ACC112 (cell line): ENCODE results near the gene SIX1.

Experiments
- H2AFZ ChIP-seq: fragments of 200-600 bp; sonication (generic); one replicate; pipeline ENCODE4 v1.6.0; 2017; ENCODE audit warnings: antibody characterized with exemption, low read length; ENCODE audit not compliant: unreplicated experiment
- H3K27ac ChIP-seq: fragments of 200-600 bp; sonication (generic); 2 replicates; pipeline ENCODE4 v1.5.1; 2014; ENCODE audit warnings: low read depth, mild to moderate bottlenecking, antibody characterized with exemption, low read length, moderate library complexity
- H3K27me3 ChIP-seq: fragments of 200-600 bp; sonication (generic); 2 replicates; pipeline ENCODE4 v1.6.1; 2014; ENCODE audit warnings: mild to moderate bottlenecking, antibody characterized with exemption, low read length, moderate library complexity, mixed read lengths; ENCODE audit not compliant: insufficient read depth
- H3K36me3 ChIP-seq: fragments of 200-600 bp; sonication (generic); 2 replicates; pipeline ENCODE4 v1.6.1; 2016; ENCODE audit warnings: mild to moderate bottlenecking, antibody characterized with exemption, low read length, moderate library complexity, mixed read lengths; ENCODE audit not compliant: insufficient read depth
- H3K4me1 ChIP-seq: fragments of 200-600 bp; sonication (generic); one replicate; pipeline ENCODE4 v1.6.1; 2016; ENCODE audit warnings: low read length, mixed read lengths; ENCODE audit not compliant: insufficient read depth, unreplicated experiment, control insufficient read depth
- H3K4me3 ChIP-seq: fragments of 200-600 bp; sonication (generic); 2 replicates; pipeline ENCODE4 v1.5.1; 2014; ENCODE audit warnings: mild to moderate bottlenecking, low read depth, low read length
- H3K79me2 ChIP-seq: fragments of 200-600 bp; sonication (generic); one replicate; pipeline ENCODE4 v1.6.0; 2016; ENCODE audit warnings: low read length; ENCODE audit not compliant: control insufficient read depth, unreplicated experiment, insufficient read depth

The SIX1 gene

GRCh38 chr14:60647837-60648248 lies 1.4 kb downstream of the SIX1 start:
- Histone ChIP-seq H3K27me3 (no peaks in the 10 kb centered on the region), H3K4me3 (peak overlapping the region; percentile 80), H3K36me3 (peaks cover 4% of the 10 kb centered on the region; the same call in 1 of the 2 replicates), H2AFZ (peak overlapping the region; percentile 39), H3K27ac (peak overlapping the region; percentile 66), H3K79me2 (peaks cover 64% of the 10 kb centered on the region), H3K4me1 (peaks cover 15% of the 10 kb centered on the region)

DNA sequence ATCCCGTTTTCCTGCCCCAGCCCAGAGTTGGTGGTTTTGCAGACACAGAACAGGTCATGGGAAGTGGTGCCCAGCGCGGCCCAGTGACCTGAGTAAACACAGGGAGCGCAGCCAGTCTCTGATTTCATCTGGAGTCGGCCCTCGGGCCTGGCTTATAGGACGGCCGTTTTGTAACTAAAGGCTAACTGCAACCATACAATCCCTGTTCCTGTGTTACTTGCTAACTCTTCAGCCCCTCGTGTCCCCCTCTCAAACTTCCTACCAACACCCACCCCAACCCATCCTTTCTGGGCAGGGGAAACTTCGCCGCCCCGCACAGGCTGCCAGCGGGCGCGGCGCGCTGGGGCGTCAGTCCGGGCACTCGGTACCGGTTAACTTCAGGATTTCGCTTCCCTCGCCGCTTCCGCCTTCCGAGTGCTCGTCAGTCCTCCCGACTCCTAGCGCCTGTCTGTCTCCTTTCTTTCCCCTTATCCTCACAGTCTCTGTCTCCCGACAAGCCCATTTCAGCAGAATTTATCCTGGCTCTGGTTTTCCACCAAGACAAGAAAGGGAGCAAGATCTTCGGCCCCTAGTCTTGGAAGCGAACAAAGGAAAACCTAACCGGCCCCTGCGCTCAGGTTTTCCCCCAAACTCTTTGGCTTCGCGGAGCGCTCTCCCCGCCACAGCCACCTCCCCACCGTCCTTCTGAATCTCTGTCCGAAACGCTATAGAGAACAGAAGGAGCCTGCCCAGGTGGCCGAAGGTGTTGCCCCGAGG lies 2.0 kb downstream of the SIX1 start:
- peaks cover 10% of the 10 kb centered on the region; the same call in 1 of the 2 replicates for H3K36me3 ChIP-seq
- no peaks in the 10 kb centered on the region for H3K27me3 ChIP-seq
- peaks cover 65% of the 10 kb centered on the region for H3K79me2 ChIP-seq
- H3K4me3 ChIP-seq, result peak overlapping the region; percentile 80
- peak overlapping the region; percentile 39 for H2AFZ ChIP-seq
- peak overlapping the region; percentile 66 for H3K27ac ChIP-seq
- peaks cover 15% of the 10 kb centered on the region for H3K4me1 ChIP-seq

DNA sequence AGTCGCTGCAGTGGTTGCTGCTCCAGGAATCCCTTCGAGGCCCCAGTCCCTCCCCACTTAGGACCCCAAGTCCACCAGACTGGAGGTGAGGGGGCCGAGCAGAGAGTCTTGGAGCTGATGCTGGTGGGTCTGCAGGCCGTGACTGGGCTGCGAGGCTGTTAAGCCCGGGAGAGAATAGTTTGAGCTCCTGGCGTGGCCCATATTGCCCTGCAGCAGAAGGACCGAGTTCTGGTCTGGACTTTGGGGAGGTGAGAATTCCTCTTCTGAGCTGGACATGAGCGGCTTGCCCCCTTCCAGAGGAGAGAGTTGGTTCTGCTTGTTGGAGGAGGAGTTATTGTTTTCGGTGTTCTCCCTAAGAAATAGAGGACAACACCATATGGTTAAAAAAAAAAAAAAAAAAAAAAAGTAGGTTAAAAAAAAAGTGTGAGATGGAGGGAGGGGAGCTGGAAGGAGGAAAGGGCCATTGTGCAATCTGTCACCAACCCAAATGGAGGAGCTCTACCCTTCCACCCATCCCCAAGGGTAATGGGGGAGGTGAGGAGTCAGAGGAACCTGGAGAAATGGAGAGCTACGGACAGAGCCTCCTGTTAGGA lies 3.0 kb downstream of the SIX1 start:
- Histone ChIP-seq H3K79me2 (peaks cover 65% of the 10 kb centered on the region), H3K36me3 (peaks cover 12% of the 10 kb centered on the region; the same call in 1 of the 2 replicates), H3K4me1 (peaks cover 15% of the 10 kb centered on the region), H3K27me3 (no peaks in the 10 kb centered on the region), H3K27ac (peak overlapping the region; percentile 66), H3K4me3 (peak overlapping the region; percentile 80), H2AFZ (no peak overlapping the region)

GRCh38 chr14:60645126-60645741 lies 4.0 kb downstream of the SIX1 start:
- H2AFZ ChIP-seq, result no peak overlapping the region
- H3K27me3 ChIP-seq, result no peaks in the 10 kb centered on the region
- H3K4me1 ChIP-seq, result peaks cover 15% of the 10 kb centered on the region
- H3K27ac ChIP-seq, result peak overlapping the region; percentile 66
- H3K79me2 ChIP-seq, result peaks cover 69% of the 10 kb centered on the region
- H3K36me3 ChIP-seq, result peaks cover 17% of the 10 kb centered on the region; the same call in 1 of the 2 replicates
- H3K4me3 ChIP-seq, result peak overlapping the region; percentile 80

DNA sequence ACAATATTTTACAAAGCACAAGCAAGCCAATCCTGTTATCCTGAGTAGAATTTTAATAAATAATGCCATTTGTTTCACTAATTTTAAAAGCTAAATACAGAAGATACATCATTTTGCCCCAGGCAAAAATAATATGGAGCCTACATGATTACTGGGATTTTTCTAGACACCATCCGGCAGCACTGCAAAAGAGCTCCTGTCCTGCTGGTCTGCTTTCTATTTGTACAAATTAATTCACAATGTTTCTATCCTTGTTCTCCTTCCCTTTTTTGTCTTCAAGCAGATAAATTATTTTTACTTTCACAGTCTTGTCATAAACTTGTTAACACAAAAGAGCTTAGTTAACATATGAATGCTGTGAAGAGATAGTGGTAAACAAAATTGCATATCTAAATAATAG lies 4.6 kb downstream of the SIX1 start:
- Histone ChIP-seq H3K27ac (0 out of 2 replicates have a peak overlapping the region, but pooled peaks have one; percentile 0), H3K79me2 (peaks cover 69% of the 10 kb centered on the region), H3K36me3 (peaks cover 17% of the 10 kb centered on the region; the same call in 1 of the 2 replicates), H3K4me3 (peak overlapping the region; percentile 80), H3K27me3 (no peaks in the 10 kb centered on the region), H3K4me1 (peaks cover 19% of the 10 kb centered on the region), H2AFZ (no peak overlapping the region)

DNA sequence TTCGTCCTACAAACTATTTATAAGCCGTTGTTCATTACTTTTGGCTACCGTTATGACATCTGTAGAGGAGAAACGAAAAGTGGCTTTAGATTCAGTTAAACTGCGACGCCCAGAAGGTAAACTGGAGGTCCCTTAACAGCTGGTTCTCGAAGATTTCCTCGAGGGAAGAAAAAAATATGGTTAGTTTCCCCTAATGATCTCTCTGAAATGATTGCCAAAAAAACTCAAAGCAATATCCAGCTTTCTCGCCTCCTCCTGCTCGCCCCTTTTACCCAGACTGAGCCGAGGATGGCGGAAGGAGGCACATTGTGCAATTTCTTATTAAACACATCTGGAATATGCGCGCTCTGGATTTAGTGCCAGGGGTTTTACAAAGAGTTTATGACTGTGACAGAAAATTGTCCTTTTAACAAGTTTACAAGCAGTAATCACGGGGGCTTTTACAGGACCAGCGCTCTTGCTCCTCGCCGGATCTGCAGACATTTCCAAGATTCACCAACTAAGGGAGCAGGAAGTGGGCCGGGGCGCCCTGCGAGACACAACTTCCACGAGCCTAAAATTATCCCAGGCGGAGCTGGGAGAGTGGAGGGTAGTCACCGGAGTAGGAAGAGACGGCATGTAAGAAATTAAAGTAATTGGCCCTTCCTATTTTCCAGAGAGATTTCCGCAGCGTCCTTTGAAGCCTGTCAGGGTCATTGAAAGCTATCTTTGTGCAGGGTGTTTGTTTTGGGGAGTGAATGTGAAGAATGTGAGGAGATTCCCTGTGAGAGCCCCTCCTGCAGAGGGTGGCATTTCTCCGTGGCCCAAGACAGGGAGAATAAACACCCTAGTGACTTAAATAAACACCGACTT lies 5.6 kb downstream of the SIX1 start:
- Histone ChIP-seq H3K79me2 (peaks cover 63% of the 10 kb centered on the region), H2AFZ (peak overlapping the region; percentile 87), H3K27me3 (no peaks in the 10 kb centered on the region), H3K27ac (peak overlapping the region; percentile 0), H3K4me3 (peak overlapping the region; percentile 80), H3K4me1 (peaks cover 26% of the 10 kb centered on the region), H3K36me3 (peaks cover 17% of the 10 kb centered on the region; the same call in 1 of the 2 replicates)

GRCh38 chr14:60643141-60643462 lies 6.2 kb downstream of the SIX1 start:
- Histone ChIP-seq H3K27me3 (no peaks in the 10 kb centered on the region), H3K4me3 (peak overlapping the region; percentile 80), H3K4me1 (peaks cover 31% of the 10 kb centered on the region), H2AFZ (peak overlapping the region; percentile 87), H3K27ac (no peak overlapping the region), H3K36me3 (peaks cover 17% of the 10 kb centered on the region; the same call in 1 of the 2 replicates), H3K79me2 (peaks cover 61% of the 10 kb centered on the region)

DNA sequence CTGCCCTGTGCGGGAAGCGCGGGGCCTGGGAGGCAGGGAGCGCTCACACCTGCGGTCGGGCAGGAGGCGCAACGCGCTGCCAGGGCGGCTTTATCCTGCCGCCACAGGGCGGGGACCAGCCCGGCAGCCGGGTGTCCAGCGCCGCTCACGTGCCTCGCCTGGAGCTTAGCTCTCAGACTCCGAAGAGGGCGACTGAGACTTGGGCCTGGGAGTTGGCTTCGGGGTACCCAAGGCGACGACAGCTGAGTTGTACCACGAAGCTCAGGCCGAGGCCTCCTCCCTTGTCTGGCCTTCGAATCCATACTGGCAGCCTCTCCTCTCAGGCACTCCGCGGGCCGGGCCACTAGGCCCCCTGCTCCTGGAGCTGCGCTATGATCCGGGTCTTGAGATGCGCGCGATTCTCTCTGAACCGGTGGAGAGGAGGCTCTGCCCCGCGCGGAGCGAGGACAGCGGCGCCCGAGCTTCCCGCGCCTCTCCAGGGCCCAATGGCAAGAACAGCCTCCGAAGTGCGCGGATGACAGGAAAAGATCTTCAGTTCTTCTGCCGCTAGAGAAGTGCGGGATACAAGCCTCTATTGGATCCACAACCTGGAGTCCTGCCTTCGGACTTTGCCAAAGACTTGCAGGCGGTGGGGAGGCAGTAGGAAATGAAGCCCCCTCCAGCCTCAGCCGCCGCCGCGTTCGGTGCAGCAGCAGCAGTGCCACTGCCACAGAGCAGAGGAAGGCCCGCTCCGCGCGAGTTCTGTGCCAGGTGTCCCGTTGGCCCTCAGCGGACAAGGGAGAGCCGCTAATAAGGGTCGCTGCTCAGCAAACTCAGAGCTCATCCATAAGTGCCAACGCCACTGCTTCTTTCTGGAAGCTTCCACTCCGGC lies 6.8 kb downstream of the SIX1 start:
- peaks cover 36% of the 10 kb centered on the region for H3K4me1 ChIP-seq
- H3K27me3 ChIP-seq, result no peaks in the 10 kb centered on the region
- no peak overlapping the region for H3K27ac ChIP-seq
- H3K79me2 ChIP-seq, result peaks cover 55% of the 10 kb centered on the region
- no peak overlapping the region for H2AFZ ChIP-seq
- peaks cover 17% of the 10 kb centered on the region; the same call in 1 of the 2 replicates for H3K36me3 ChIP-seq
- 0 out of 2 replicates have a peak overlapping the region, but pooled peaks have one; percentile 80 for H3K4me3 ChIP-seq

- H3K36me3 ChIP-seq, result peaks cover 17% of the 10 kb centered on the region; the same call in 1 of the 2 replicates
- no peak overlapping the region for H3K27ac ChIP-seq
- peaks cover 48% of the 10 kb centered on the region for H3K79me2 ChIP-seq
- H3K4me1 ChIP-seq, result peaks cover 41% of the 10 kb centered on the region
- no peak overlapping the region for H3K4me3 ChIP-seq
- H3K27me3 ChIP-seq, result no peaks in the 10 kb centered on the region
- no peak overlapping the region for H2AFZ ChIP-seq
These were observed 7.5 kb downstream of the SIX1 start for GRCh38 chr14:60641742-60642269.
